ENCODE results near the gene LPAR3.

GRCh38 chr1:84930329-84930728, 37.3 kb upstream of the LPAR3 start:
- TF ChIP-seq CTCF (IDR thresholded peaks at IDR 0.05; ENCODE audit: poor library complexity) (no peak), EZH2 (IDR thresholded peaks at IDR 0.05; ENCODE audit: borderline replicate concordance) (no peak), EZH2phosphoT487 (IDR thresholded peaks at IDR 0.05; ENCODE audit: low read depth, severe bottlenecking, unreplicated experiment) (no peak)

Measured in hepatocyte (in vitro differentiated cells).